GDM1 (cell line): ENCODE measurements around the gene NACC2.

Experiments
- DNase-seq: peaks from one replicate; lab custom pipeline; 2025; lab: John Stamatoyannopoulos, UW

NACC2 gene

DNA sequence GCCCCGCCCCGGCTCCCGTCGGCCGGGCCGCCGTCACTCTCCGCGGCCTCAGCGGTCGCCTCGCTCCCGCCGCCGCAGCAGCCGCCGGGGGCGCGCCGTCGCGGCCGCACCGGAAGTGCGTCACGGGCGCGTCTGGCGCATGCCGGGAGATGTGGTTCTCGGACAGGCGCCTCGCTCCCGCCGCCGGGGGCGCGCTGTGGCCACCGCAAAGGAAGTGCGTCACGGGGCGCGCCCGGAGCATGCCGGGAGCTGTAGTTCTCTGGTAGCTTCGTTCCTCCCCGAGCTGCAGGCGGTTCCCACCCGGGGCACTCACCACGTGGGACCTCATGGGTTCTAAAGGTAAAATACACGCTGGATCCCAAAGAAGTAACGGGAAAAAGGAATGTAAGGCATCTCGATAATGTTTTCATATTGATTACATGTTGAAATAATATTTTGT, 133.8 kb downstream of the NACC2 start, which contains the start of gene UBAC1:
TSS of gene UBAC1 (minus strand) at position 97 of the 439 bp plus-strand sequence. CDS start 211 bp downstream, outside the sequence.
- DNase-seq = peak; percentile 95

DNA sequence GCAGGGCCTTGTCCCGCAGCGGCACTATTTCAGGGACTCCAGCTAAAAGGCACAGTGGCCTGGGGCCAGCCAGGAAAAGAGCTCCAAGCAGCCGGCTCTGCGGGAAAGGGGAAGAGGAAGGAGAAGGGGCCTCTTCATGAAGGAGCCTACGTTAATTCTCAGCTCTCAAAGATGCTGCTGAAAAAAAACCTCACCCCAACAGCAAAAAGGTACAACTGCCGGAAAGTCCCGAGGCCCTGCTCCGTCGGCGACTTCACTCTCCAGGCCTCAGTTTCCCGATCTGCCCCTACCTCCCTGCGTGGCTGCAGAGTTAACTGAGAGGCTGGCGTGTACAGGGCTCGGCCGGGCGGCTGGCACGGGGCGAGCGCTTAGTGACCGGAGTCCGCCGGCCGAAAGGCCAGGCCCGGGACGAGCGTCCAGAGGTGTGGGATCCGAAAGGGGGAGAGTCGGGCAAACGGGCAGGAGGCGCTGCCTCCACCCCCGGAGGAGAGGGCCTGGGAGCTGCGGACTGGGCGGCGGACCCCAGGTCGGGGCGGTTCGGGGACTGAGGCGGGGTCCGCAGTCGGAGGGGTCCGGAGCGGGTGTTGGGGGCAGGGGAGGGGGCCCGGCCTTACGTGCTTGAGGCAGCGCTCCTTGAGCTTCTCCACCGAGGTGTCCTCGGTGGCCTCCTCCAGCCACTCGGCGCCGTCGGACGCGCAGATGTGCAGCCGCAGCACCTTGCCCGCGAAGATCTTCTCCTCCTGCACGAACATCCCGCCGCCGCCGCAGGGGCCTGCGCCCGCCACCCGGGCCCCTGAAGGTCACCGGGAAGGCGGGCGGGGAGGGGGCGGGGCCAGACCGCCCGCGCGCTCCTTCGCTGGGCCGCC, 134.4 kb downstream of the NACC2 start:
- DNase-seq = no peak

DNA sequence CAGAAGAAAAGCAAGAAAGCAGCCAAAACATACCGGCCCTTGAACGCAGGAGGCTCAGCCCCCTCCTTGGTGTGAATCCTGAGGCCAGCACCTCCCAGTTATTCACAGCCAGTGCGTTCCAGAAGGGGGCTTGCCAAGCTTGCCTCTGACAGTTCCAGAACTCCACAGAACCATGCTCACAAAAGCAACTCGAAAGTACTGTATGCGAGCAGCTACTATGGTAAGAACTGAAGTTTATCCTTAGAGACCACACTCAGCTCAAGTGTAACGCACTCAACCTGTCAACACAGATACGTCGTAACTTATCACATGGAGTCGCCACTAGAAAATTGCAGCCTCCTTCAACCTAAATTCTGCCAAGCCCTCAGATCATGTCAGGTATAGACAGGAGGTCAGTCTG, 135.3 kb downstream of the NACC2 start:
- DNase-seq = no peak

DNA sequence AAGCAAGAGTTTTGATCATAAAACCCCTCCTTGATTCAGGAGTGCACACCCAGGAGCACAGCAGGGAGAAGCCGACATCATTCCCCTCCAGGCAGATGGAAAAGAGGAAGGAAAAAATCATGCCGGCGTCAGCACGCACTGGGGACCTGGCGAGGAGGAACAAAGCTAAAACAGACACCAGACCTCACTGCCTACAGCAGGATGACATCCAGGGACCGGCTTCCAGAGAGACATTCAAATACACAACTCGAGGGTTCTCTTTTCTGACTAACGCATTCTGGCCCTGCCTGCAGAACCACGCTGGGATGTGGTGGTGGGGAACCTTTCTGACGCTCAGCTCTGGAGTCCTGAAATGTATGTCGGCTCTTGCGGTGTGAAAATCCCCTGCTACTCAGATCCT, 136.6 kb downstream of the NACC2 start:
- DNase-seq = no peak

DNA sequence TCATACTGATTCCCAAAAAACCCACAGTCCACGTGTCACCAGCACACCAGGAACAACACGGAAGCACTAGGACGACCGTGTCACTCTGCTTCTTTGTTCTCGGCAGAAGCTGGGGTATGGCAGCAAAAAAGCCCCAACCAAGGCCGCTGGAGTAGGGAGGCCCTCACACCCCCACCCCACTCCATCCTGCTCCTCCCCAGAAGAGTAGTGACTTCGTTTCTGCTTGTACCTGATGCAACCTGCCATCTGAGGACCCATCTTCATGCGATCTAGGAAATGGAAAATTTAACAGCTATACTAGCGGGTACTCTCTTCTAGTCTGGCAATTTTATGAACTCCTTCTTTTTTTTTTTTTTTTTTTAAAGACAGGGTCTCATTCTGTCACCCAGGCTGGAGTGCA, 137.7 kb downstream of the NACC2 start:
- DNase-seq = no peak

DNA sequence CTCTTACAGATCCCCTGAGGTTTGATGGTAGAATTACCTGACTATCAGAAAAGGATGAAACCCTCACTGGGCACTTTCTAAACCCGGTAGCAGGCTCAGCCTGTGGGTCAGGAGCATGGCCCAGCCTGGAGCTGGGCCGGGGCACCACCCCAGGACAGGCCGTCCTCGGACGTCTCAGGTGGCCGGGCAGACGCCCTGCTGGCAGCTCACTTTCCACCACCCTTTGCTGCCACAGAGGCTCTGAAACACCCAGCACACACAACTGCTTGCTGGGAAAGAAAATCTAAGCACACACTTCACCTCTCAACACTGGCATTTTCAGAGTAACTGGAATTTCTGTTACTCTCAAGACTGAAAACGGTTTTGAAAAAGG, 138.3 kb downstream of the NACC2 start:
- DNase-seq = no peak
